Left ventricle myocardium inferior (tissue), 1 donor: ENCODE measurements around the gene SLC5A6. TPM values are rescaled to one million over a fixed set of nuclear protein-coding genes. Genes with fewer than 3 reads are reported as not detected.

ENCODE experiments used
- DNase-seq: peaks from one replicate; pipeline ENCODE4 v3.0.0-alpha.2; 2020
- H3K27ac ChIP-seq: fragments of 200-600 bp; replicated peaks from 2 replicates; pipeline ENCODE4 v1.8.0; 2021
- H3K27me3 ChIP-seq: fragments of 200-600 bp; 2 replicates; pipeline ENCODE4 v1.8.0; 2021; ENCODE audit warnings: low read depth
- H3K36me3 ChIP-seq: fragments of 200-600 bp; 2 replicates; pipeline ENCODE4 v1.8.0; 2021
- H3K4me1 ChIP-seq: fragments of 200-600 bp; 2 replicates; pipeline ENCODE4 v1.8.0; 2021
- H3K4me3 ChIP-seq: fragments of 200-600 bp; 2 replicates; pipeline ENCODE4 v1.8.0; 2021; ENCODE audit warnings: mild to moderate bottlenecking, moderate library complexity
- H3K9me3 ChIP-seq: fragments of 200-600 bp; replicated peaks from 2 replicates; pipeline ENCODE4 v1.8.0; 2021
- CTCF ChIP-seq: fragments of 200-600 bp; IDR thresholded peaks from 2 replicates; pipeline ENCODE4 v1.8.0; 2021; ENCODE audit warnings: antibody characterized with exemption, mild to moderate bottlenecking, borderline replicate concordance
- intact Hi-C: fragments of 100-400 bp; cut with micrococcal nuclease; formaldehyde crosslinking; loops from one replicate; pipeline ENCODE4 v1.11.0; 2022
- total RNA-seq: library from RNA; stranded (reverse); fragmentation: NEBNext Ultra II Directional; extraction: Animal tissue kit (Norgen Biotek cat#: 25700); gene quantifications from one replicate; pipeline ENCODE4 v1.2.1, GENCODE V29; 2021
- donor health status: DM: no; HTN: yes; CAD: no; lungs with severe emphysema.

The SLC5A6 gene
- total RNA-seq, 1 donor from 2014 or later, result 12.0 TPM

- H3K4me1 ChIP-seq, result no peaks in the 10 kb centered on the region
- DNase-seq, result no peak
- H3K9me3 ChIP-seq, result no peaks in the 10 kb centered on the region
- no peak for TF ChIP-seq CTCF
- H3K36me3 ChIP-seq, result no peaks in the 10 kb centered on the region
- H3K4me3 ChIP-seq, result no peak overlapping the region
- peaks cover 14% of the 10 kb centered on the region for H3K27me3 ChIP-seq
- no peak overlapping the region for H3K27ac ChIP-seq
- intact Hi-C loops, result no loop called here
Observed at GRCh38 chr2:27154488-27154887, 57.6 kb downstream of the SLC5A6 start.

- peaks cover 26% of the 10 kb centered on the region for H3K27me3 ChIP-seq
- H3K9me3 ChIP-seq, result no peaks in the 10 kb centered on the region
- no peaks in the 10 kb centered on the region for H3K4me1 ChIP-seq
- no peak for TF ChIP-seq CTCF
- intact Hi-C loops, result no loop called here
- H3K36me3 ChIP-seq, result no peaks in the 10 kb centered on the region
- DNase-seq, result no peak
- no peak overlapping the region for H3K4me3 ChIP-seq
- H3K27ac ChIP-seq, result no peak overlapping the region
Observed at GRCh38 chr2:27152796-27153464, 59.1 kb downstream of the SLC5A6 start.

GRCh38 chr2:27152102-27152795, 59.8 kb downstream of the SLC5A6 start:
- Histone ChIP-seq H3K9me3 (no peaks in the 10 kb centered on the region), H3K27ac (no peak overlapping the region), H3K27me3 (peaks cover 26% of the 10 kb centered on the region), H3K4me1 (no peaks in the 10 kb centered on the region), H3K4me3 (no peak overlapping the region), H3K36me3 (no peaks in the 10 kb centered on the region)
- intact Hi-C loops, result no loop called here
- no peak for DNase-seq
- no peak for TF ChIP-seq CTCF

- Histone ChIP-seq H3K4me1 (no peaks in the 10 kb centered on the region), H3K4me3 (no peak overlapping the region), H3K27ac (no peak overlapping the region), H3K27me3 (peaks cover 26% of the 10 kb centered on the region), H3K36me3 (no peaks in the 10 kb centered on the region), H3K9me3 (no peaks in the 10 kb centered on the region)
- intact Hi-C loops, result no loop called here
- no peak for DNase-seq
- no peak for TF ChIP-seq CTCF
Observed at GRCh38 chr2:27150639-27151230, 61.3 kb downstream of the SLC5A6 start.

Other genes with a start within 250 kb of the SLC5A6 start
- 57.4 TPM for gene MAPRE3, start 241.6 kb downstream of the SLC5A6 start, total RNA-seq
- 31.4 TPM for gene TMEM214, start 179.3 kb downstream of the SLC5A6 start, total RNA-seq
- 10.0 TPM for gene AGBL5, start 160.6 kb downstream of the SLC5A6 start, total RNA-seq
- 354 TPM for gene OST4, start 140.6 kb downstream of the SLC5A6 start, total RNA-seq
- gene EMILIN1, start 133.7 kb downstream of the SLC5A6 start, total RNA-seq, result 18.4 TPM
- gene KHK, start 125.5 kb downstream of the SLC5A6 start, total RNA-seq, result 2.9 TPM
- 0.80 TPM for gene CGREF1, start 93.1 kb downstream of the SLC5A6 start, total RNA-seq
- 3.5 TPM for gene ABHD1, start 88.5 kb downstream of the SLC5A6 start, total RNA-seq
- 54.6 TPM for gene PREB, start 77.6 kb downstream of the SLC5A6 start, total RNA-seq
- not detected for gene PRR30, start 72.9 kb downstream of the SLC5A6 start, total RNA-seq
- gene TCF23, start 63.3 kb downstream of the SLC5A6 start, total RNA-seq, result 0.08 TPM
- 121 TPM for gene ATRAID, start 227 bp downstream of the SLC5A6 start, total RNA-seq
- gene CAD, start 5.1 kb upstream of the SLC5A6 start, total RNA-seq, result 7.7 TPM
- gene SLC30A3, start 50.8 kb upstream of the SLC5A6 start, total RNA-seq, result 5.9 TPM
- gene DNAJC5G, start 63.2 kb upstream of the SLC5A6 start, total RNA-seq, result 1.2 TPM
- gene TRIM54, start 70.2 kb upstream of the SLC5A6 start, total RNA-seq, result 285 TPM
- 1.5 TPM for gene UCN, start 96.2 kb upstream of the SLC5A6 start, total RNA-seq
- gene MPV17, start 110.8 kb upstream of the SLC5A6 start, total RNA-seq, result 59.2 TPM
- gene GTF3C2, start 144.5 kb upstream of the SLC5A6 start, total RNA-seq, result 16.2 TPM
- gene EIF2B4, start 158.1 kb upstream of the SLC5A6 start, total RNA-seq, result 34.1 TPM
- gene SNX17, start 158.3 kb upstream of the SLC5A6 start, total RNA-seq, result 58.9 TPM
- gene ZNF513, start 168.5 kb upstream of the SLC5A6 start, total RNA-seq, result 6.7 TPM
- gene PPM1G, start 197.3 kb upstream of the SLC5A6 start, total RNA-seq, result 34.4 TPM
- 52.5 TPM for gene NRBP1, start 216.4 kb upstream of the SLC5A6 start, total RNA-seq
- gene KRTCAP3, start 230.1 kb upstream of the SLC5A6 start, total RNA-seq, result 0.63 TPM